GM19324 (cell line): ENCODE data around the gene LPAR1.

Experiments
- ATAC-seq: cut with Tn5 transposase; IDR thresholded peaks from one replicate; pipeline ENCODE4 v1.9.1; 2021; ENCODE audit warnings: mild to moderate bottlenecking, moderate library complexity; ENCODE audit not compliant: unreplicated experiment, low FRiP score

The LPAR1 gene

DNA sequence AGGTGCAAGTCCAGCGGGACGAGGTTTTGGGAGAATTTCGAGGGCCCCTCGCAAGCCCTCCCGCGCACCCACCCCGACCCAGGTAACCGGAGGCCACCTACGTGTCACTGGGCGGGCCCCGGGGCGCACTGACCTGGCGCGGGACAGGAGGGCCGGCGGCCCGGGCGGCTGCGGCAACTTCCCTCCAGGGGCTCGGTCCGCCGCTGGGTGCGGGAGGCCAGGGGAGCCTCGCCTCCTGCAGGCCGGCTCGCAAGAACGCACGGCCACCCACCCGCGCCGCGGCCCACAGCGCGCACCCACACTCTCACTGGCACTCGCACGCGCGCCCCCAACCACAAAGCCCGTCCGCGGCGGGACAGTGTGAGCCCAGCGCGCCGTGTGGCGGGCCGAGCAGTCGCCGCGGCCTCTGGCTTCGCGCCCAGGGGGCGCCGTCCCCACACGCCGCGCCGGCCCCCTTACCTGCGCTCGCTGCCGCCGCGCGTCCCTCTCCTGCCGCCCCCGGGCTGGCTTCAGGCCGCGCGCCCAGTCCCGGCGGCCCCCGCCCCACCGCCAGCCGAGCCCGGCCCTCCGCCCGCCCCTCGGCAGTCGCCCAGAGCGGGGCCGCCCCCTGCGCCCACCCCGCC lies 451 bp downstream of the LPAR1 start:
- no peak for ATAC-seq

DNA sequence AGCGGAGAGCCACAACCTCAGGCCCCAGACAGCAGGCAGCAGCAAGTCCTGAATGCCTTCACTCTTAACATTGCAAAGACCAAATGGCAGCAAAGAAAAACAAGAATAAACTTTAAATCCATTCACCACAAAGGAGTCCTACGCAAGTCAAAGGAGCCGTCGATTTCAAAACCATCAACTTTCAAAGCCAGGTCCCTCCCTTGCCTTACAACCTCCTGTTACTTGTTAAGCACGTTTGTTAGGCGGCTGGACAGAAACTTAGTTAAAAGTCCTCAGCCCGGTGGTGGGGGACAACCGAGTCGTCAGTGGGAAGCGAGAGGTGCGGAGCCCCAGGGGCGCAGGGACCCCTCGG lies 938 bp downstream of the LPAR1 start:
- no peak for ATAC-seq

DNA sequence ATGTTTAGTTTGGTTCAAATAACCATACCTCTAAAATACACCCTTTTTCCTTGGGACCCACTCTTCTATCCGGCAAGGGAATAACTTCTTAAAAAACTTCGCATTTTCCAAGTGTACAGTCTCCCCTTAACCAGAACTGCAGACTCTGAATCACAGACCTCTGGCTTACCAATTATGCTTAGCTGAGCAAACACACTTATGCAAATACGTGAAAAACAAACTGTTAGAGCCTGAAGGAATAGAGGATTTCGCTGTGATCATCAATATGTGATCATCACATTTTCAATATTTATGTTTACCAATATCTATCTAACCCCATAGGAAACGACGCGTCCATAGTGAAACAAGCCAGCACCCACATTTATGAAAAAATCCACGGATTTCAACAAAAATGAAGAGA lies 1.3 kb downstream of the LPAR1 start:
- ATAC-seq, result no peak

DNA sequence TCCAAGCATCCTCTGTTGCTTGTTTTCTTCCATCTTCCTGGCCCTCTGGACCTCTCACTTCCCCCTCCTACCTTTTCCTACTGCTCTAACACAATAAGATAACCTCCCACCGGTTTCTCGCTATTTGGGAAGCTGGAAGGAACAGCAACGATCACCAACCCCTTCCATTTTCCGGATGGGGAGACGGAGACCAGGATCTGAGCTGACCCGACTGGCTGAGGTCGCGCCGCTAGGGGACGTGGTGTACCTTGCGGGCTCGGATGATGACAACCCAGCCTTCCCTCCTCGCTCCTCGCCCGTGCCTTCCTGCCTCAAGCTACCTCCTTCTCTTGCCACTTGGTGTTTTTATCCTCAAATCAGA lies 1.9 kb downstream of the LPAR1 start:
- no peak for ATAC-seq

DNA sequence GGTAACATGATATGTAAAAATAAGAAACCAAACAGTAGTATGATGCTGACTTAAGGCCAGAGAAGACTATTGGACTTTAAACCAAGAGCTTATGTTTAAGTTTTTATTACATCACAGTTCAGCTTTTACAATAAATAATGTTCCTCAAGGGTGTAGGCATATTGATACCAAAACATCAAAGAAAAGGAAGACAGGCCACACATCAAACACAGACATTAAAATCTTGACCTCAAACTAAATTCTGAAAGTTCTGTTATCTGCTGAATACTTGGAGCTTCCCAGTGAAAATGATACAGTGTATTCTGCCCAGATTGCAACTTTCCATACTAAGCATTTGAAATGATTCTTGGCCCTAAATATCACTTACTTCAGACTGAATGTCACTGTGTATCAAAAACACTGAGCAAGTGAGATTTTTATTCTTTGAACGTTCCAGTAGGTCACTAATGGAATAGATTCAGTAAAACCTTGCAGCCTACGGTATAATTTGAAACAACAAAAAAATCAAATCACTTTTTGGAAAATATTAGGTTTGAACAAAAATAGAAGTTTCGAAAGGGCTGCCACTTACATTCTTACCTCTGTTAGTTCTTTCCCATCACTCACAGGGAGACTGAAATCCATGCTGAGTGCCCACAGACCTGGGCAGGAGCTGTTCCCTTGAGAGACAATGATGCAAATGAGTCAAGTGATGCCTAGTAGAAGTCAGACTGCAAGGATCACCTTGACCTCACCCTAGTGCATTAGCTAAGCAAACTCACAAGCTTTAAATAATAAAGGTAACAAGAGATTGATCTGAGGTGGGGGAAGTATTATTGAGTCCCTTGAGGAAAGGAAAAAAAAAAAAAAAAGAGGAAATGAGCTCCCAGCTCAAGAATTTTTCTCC lies 2.5 kb downstream of the LPAR1 start:
- no peak for ATAC-seq

DNA sequence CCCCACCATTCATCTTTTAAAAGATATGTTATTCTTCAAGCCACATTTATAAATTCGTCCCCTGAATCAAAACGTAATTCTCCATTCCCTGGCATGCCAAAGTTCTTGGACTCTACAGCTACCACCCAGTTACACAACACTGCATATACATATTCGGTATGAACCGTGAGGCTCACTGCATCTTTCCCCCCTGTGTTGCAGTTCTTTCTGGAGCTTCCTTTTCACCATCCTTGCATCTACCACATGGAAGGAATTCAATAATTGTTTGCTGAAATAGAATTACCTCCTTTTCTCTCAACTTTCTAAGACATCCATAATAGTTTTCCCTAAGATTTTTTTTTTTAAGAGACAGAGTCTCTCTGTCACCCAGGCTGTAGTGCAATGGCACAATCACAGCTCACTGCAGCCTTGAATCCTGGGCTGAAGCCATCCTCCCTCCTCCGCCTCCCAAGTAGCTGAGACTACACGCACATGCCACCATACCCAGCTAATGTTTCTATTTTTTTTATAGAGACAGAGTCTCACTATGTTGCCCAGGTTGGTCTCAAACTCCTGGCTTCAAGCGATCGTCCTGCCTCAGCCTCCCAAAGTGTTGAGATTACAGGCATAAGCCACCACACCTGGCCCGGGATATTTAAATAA lies 3.3 kb downstream of the LPAR1 start:
- no peak for ATAC-seq

DNA sequence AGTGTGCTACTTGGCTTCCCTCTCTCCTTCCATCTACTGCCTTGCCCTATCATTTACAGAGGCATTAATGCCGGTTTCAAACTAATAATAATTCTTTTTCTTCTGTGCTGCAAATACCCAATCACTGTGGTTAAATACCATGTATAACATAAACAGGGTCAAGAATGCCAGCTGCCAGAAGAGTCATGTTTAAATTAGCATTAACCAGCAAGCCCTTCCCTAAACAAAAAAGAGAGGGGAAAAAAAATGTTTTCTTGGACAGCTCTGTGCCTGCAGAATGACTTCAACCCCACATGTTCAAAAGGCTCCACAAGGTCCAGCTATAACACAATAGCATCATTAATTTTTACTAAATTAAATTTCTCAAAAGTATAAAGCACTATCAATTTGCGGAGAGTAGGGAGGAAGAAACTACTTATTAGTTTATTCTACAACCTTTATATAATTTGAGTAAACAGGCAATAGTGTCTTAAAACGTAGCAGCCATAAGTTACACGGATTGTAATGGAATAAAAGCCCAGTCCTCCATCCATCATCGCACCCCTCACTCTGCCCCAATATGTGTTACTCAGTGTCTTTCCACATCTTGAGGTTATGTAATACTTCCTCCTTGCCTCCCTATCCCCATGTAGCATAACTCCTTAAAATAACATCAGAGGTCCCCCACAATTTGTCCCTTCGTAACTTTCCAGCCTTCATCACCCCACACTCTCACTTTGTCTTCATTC lies 3.9 kb downstream of the LPAR1 start:
- ATAC-seq, result no peak

DNA sequence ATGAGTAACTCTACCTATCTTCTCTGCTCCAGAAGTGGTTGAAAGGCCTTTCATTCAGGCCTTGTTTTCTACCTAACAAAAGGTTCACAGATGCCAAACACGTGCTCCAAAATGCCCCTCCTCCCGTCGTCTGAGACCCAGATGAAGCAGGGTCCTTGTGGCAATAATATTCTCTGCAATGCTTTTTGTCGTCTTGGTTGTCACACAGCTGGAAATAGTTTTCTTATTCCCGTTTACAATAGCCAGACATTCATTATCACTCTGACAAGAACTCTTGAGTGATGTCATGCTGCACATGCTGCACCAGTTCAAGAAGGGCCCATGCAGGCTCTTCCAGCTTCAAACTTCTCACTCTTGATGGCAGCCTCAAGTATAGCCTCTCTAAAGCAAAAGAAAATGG lies 7.8 kb downstream of the LPAR1 start:
- ATAC-seq, result no peak

DNA sequence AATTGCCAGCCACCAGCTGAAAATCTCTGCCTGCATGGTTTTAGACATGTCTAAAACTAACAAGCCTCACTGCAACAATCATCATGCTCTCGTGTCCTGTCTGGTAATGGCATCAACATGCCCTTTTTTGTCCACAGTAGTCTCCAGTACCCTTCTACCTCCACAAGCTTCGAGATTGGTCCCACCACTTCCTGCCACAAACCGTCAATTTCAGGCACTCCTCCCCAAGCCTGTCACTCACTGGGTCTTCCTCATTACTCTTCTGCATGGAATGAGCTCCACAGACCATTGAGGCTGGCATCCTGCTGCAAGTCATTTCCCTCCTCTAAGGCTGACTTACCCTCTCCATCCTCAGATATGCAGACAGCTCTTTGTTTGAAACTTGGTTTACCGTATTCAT lies 9.0 kb downstream of the LPAR1 start:
- ATAC-seq, result no peak

DNA sequence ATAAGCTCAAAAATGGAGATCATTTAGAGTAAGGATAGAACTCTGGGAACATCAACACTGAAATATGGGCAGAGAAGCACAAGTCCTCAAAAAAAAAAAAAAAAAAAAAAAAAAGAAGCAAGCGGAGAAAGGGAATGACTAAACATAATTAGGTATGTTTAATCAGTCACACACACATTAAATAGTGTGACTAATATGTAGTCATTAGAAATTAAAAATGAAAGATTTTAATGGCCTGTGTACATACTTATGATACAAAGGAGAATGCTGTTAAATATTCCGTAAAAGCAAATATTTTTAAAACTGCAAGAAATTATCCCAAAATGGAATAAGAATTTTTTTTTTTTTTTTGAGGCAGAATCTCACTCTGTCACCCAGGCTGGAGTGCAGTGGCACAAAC lies 10.5 kb downstream of the LPAR1 start:
- no peak for ATAC-seq

DNA sequence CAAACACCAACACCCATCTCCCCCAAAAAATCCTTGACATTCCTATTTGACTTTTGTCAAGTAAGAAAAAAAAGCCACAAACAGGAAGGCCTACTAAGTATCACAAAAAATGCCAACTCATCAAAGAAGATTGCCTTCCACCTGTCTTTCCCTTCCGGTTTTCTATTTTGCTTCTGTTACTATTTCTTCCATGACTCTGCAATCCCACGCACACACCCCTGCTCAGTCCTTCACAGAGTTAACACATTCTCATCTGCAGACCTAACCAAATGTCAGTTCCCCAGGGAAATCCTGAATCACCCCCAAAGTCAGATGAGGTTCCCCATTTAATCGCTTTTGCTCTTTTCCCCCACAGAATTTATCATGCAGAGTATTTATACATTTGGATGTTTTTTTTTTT lies 15.1 kb downstream of the LPAR1 start:
- ATAC-seq, result no peak

DNA sequence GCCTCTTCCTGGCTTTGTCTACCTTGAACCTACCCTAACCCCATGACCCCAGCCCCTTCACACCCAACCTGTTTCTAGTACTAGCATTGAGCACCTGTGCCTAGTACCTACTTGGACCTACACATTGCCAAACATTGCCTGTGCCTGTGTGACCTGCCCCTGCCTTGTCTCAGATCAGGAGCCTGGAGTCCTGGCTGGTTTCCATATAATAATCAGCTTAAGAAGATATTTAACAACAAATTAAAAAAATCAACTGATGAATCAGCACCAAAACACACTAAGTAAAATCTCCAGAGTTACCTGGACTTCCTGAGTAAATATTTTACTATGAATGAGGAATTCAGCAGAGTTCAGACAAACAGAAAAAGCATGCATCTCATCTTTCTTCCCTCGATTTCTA lies 17.7 kb downstream of the LPAR1 start:
- ATAC-seq, result no peak

DNA sequence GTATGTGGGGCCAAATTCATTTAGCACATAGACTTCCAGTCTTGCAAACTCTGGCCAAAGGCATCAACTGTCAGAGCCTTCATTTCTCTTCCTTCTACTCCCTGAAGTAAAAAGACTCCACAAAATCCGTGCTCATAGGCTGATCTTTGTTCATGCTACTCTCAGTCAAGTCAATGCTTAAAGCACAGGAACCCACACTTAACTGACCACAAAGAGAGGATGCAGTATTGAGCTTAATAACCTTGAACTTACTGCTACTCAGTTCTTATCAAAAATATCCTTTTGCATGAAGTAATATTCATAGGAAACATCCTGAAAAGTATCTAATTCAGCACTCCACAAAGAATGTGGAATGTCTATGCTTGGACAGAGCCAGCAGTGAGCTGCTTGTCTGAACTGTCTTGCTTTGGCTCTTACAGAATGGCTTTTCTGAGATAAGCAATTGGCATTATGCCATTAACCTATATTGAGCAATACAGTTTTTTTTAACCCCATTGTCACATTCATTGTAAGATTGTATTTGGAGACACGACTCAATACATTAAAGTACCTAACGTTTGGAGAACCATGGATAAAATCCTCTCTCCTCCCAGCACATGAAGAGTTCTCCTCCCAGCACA lies 21.7 kb downstream of the LPAR1 start:
- ATAC-seq, result no peak

DNA sequence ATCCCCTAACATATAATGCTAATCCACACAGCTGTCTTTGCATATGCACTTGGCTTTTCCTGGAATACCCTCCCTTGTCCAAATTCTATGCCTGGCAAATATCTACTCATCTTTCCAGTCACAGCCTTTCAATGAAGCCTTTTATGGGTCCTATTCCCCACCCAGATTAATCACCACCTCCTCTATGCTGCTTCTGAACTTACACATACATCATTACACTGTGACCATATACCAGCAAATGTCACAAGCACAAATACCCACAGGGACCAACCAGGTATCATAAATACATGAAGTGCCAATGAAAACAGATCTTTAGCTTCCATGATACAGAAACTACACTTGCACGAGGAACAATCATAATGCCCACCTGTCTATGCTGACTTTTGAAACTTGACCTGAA lies 22.3 kb downstream of the LPAR1 start:
- no peak for ATAC-seq

DNA sequence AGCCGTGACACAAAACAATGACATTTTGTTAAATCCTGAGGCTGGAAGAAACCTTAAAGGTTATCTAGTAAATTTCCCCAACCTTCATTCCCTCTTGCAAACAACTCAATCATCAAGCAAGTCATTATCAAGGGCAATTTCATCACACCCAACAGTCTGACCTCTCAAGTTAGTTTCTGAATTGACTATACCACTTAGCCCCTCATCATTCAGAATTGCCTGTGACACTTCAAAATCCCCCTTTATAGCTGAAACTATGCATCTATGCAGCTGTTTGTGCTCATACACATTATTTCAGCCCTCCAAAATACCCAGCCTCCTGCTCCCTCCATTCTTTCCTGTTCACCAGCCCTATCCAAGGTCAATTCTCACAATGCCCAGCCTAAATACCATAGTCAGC lies 24.6 kb downstream of the LPAR1 start:
- ATAC-seq, result no peak

DNA sequence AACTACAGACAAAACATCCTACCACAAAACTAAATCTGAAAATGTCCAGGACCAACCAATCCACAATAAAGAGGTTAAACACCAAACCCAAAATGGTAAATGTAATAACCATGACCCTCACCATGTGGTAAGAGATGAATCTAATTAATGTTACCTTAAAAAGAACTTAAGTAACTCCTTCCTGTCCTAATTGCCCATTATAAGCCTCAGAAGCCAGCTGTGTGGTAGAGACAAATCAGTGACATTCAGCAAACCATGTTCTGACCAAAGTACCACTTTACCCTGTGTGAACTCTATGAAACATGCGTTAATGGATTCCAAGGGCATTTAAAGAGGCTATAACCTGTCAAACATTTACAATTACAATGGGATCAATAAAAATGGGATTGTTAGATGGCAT lies 25.0 kb downstream of the LPAR1 start:
- no peak for ATAC-seq

DNA sequence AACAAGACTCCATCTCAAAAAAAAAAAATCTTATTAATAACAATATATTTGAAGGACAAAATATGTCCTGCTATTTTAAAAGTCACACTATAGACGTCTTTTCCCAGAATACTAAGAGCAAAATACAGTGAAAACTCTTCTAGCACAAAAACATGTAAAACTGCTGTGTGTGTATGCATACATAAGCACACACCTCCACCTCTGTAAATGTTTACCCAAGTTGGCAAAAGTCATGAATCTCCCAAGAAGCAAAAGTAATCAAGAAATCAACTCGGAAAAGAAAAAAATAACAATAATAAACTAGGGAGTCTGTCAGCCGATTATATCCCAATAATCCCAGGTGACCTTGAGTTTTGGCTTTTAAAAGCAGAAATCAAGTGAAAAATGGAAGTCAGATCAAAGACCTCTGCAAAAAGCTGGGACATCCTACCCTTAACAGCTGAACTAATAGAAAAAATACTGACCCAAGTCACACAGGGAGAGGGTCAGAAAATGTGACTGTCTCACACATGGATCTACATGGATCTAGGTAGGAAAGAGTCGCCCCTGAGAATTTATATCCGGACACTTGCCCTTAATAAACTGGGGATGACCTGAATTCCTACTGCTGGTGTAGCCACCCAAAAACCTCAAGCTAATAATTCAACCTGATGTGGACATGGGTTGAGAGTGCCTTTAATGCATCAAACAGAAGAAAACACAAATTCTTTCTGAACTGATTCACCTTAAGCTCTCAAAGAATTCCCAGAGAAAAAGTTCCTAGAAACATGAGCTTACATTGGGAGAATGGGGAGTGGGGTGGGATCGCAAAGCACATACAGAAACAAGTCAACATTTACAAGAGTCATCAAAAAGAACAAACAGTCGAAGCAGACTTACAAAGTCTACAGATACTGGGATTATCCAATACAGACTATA lies 29.9 kb downstream of the LPAR1 start:
- no peak for ATAC-seq

DNA sequence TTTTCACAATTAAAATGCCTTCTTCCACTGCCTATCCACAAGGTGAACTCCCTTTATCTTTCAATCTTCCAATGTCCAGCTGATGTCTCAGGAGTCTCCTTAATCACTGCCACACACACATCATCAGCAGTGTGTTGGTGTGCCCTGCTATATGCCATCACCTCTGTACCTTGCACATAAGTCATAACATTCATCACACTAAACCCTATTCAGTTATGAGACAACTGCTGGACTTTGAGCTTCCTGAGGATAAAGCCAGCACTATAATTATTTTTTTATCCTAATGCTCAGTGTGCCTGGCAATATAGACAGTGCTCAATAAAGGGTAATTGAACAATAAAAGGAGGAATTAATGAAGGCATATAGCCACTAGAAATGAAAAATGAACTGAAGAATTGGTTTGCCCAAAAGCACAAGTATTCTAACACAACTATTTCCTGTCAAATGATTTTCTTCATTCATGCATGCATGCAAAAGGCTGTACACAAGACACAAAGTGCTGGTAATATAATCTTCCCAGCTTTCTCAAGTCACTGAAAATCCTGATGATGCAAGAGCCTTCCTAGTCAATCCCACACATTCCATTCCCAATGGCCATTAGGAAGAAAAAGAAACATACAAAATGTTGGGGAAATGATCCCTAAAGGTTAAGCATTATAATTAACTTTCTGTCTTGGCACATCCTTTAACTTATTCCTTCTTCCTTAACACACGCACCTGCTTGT lies 32.4 kb downstream of the LPAR1 start:
- no peak for ATAC-seq

DNA sequence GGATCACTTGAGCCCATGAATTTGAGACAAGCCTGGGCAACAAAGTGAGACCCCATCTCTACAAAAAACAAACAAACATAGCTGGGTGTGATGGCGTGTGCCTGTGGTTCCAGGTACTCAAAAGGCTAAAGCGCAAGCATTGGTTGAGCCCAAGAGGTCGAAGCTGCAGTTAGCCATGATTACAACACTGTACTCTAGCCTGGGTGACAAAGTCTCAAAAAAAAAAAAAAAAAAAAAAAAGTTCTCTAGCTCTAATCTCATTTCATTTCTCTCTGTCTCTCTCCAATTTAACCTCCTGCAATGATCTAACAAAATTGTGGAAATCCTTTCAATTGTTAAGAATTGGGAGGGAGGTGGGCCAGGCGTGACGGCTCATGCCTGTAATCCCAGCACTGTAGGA lies 33.3 kb downstream of the LPAR1 start:
- ATAC-seq, result no peak
